ENCODE data around the gene DNAJB8.

- TF ChIP-seq, protein P1, sequence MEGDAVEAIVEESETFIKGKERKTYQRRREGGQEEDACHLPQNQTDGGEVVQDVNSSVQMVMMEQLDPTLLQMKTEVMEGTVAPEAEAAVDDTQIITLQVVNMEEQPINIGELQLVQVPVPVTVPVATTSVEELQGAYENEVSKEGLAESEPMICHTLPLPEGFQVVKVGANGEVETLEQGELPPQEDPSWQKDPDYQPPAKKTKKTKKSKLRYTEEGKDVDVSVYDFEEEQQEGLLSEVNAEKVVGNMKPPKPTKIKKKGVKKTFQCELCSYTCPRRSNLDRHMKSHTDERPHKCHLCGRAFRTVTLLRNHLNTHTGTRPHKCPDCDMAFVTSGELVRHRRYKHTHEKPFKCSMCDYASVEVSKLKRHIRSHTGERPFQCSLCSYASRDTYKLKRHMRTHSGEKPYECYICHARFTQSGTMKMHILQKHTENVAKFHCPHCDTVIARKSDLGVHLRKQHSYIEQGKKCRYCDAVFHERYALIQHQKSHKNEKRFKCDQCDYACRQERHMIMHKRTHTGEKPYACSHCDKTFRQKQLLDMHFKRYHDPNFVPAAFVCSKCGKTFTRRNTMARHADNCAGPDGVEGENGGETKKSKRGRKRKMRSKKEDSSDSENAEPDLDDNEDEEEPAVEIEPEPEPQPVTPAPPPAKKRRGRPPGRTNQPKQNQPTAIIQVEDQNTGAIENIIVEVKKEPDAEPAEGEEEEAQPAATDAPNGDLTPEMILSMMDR (IDR thresholded peaks at IDR 0.05; ENCODE audit: poor library complexity), result no peak
- TF ChIP-seq EZH2phosphoT487 (IDR thresholded peaks at IDR 0.05; ENCODE audit: low read depth, severe bottlenecking, unreplicated experiment), result no peak
Observed at GRCh38 chr3:128430301-128430700, 36.4 kb downstream of the DNAJB8 start.

Data from hepatocyte (in vitro differentiated cells).